ENCODE data around the gene SMG1.
"Not testable (repeated sequence)": the region's sequence is repeated elsewhere in the genome, so short reads cannot be mapped to it uniquely, and the experiment has no call there.

SMG1 gene

GRCh38 chr16:18800775-18801144 is 125.4 kb downstream of the SMG1 start:
- Mint-ChIP-seq H3K27ac (peak overlapping the region; percentile 97), H3K36me3 (peaks cover 10% of the 10 kb centered on the region), H3K9me3 (no peaks in the 10 kb centered on the region), H3K4me1 (peaks cover 70% of the 10 kb centered on the region), H3K27me3 (no peaks in the 10 kb centered on the region), H3K4me3 (peak overlapping the region; percentile 98)

- H3K4me1 Mint-ChIP-seq = peaks cover 66% of the 10 kb centered on the region
- peak overlapping the region; percentile 98 for H3K4me3 Mint-ChIP-seq
Observed at GRCh38 chr16:18800293-18800692, 125.9 kb downstream of the SMG1 start.

GRCh38 chr16:18799500-18799899 is 126.7 kb downstream of the SMG1 start:
- H3K9me3 Mint-ChIP-seq = no peaks in the 10 kb centered on the region
- peaks cover 10% of the 10 kb centered on the region for H3K36me3 Mint-ChIP-seq
- H3K4me3 Mint-ChIP-seq = peak overlapping the region; percentile 98
- no peaks in the 10 kb centered on the region for H3K27me3 Mint-ChIP-seq
- H3K4me1 Mint-ChIP-seq = peaks cover 58% of the 10 kb centered on the region
- no peak overlapping the region for H3K27ac Mint-ChIP-seq

More at GRCh38 chr16:18800293-18800692, 125.9 kb downstream of the SMG1 start:
- Mint-ChIP-seq H3K36me3 (peaks cover 10% of the 10 kb centered on the region), H3K27ac (no peak overlapping the region), H3K9me3 (no peaks in the 10 kb centered on the region), H3K27me3 (no peaks in the 10 kb centered on the region)

GRCh38 chr16:18797746-18798145 is 128.5 kb downstream of the SMG1 start:
- Mint-ChIP-seq H3K27me3 (no peaks in the 10 kb centered on the region), H3K9me3 (no peaks in the 10 kb centered on the region), H3K4me1 (peaks cover 43% of the 10 kb centered on the region), H3K36me3 (peaks cover 15% of the 10 kb centered on the region), H3K27ac (no peak overlapping the region), H3K4me3 (no peak overlapping the region)

GRCh38 chr16:18796377-18796776 is 129.8 kb downstream of the SMG1 start:
- peaks cover 14% of the 10 kb centered on the region for H3K36me3 Mint-ChIP-seq
- H3K4me3 Mint-ChIP-seq = no peak overlapping the region
- H3K9me3 Mint-ChIP-seq = no peaks in the 10 kb centered on the region
- no peak overlapping the region for H3K27ac Mint-ChIP-seq
- peaks cover 38% of the 10 kb centered on the region for H3K4me1 Mint-ChIP-seq
- H3K27me3 Mint-ChIP-seq = no peaks in the 10 kb centered on the region

- Mint-ChIP-seq H3K4me1 (peaks cover 29% of the 10 kb centered on the region), H3K4me3 (no peak overlapping the region), H3K27me3 (no peaks in the 10 kb centered on the region), H3K36me3 (peaks cover 30% of the 10 kb centered on the region), H3K27ac (no peak overlapping the region), H3K9me3 (no peaks in the 10 kb centered on the region)
Observed at GRCh38 chr16:18792836-18793433, 133.3 kb downstream of the SMG1 start.

- H3K4me1 Mint-ChIP-seq = peaks cover 46% of the 10 kb centered on the region
- peak within 1 kb of the TSS; percentile 84 for H3K27ac Mint-ChIP-seq
- no peaks in the 10 kb centered on the region for H3K9me3 Mint-ChIP-seq
Observed at GRCh38 chr16:18789850-18790706, 136.1 kb downstream of the SMG1 start, which contains the start of gene RPS15A. Gene RPS15A (minus strand): TSS chr16:18790334. CDS start chr16:18789113, 1,221 bp downstream.

GRCh38 chr16:18789515-18789849 is 136.7 kb downstream of the SMG1 start:
- peaks cover 51% of the 10 kb centered on the region for H3K4me1 Mint-ChIP-seq
- peak overlapping the region; percentile 99 for H3K4me3 Mint-ChIP-seq
- H3K36me3 Mint-ChIP-seq = peaks cover 47% of the 10 kb centered on the region

More at GRCh38 chr16:18789850-18790706, 136.1 kb downstream of the SMG1 start, which contains the start of gene RPS15A:
- Mint-ChIP-seq H3K4me3 (peak within 1 kb of the TSS; percentile 99), H3K36me3 (peaks cover 42% of the 10 kb centered on the region), H3K27me3 (no peaks in the 10 kb centered on the region)

GRCh38 chr16:18788828-18789514 is 137.2 kb downstream of the SMG1 start:
- peak overlapping the region; percentile 84 for H3K27ac Mint-ChIP-seq
- peaks cover 51% of the 10 kb centered on the region for H3K4me1 Mint-ChIP-seq
- no peaks in the 10 kb centered on the region for H3K9me3 Mint-ChIP-seq
- no peaks in the 10 kb centered on the region for H3K27me3 Mint-ChIP-seq
- peaks cover 47% of the 10 kb centered on the region for H3K36me3 Mint-ChIP-seq
- peak overlapping the region; percentile 99 for H3K4me3 Mint-ChIP-seq

More at GRCh38 chr16:18789515-18789849, 136.7 kb downstream of the SMG1 start:
- no peaks in the 10 kb centered on the region for H3K27me3 Mint-ChIP-seq
- H3K9me3 Mint-ChIP-seq = no peaks in the 10 kb centered on the region
- H3K27ac Mint-ChIP-seq = peak overlapping the region; percentile 84

GRCh38 chr16:18784917-18785623 is 141.1 kb downstream of the SMG1 start:
- Mint-ChIP-seq H3K27ac (peak overlapping the region; percentile 84), H3K27me3 (no peaks in the 10 kb centered on the region), H3K4me3 (peak overlapping the region; percentile 82), H3K9me3 (no peaks in the 10 kb centered on the region), H3K4me1 (peaks cover 55% of the 10 kb centered on the region), H3K36me3 (peaks cover 49% of the 10 kb centered on the region)

- peaks cover 40% of the 10 kb centered on the region for H3K36me3 Mint-ChIP-seq
- H3K4me3 Mint-ChIP-seq = no peak overlapping the region
- no peaks in the 10 kb centered on the region for H3K9me3 Mint-ChIP-seq
- H3K4me1 Mint-ChIP-seq = peaks cover 48% of the 10 kb centered on the region
- H3K27me3 Mint-ChIP-seq = no peaks in the 10 kb centered on the region
- H3K27ac Mint-ChIP-seq = peak overlapping the region; percentile 53
Observed at GRCh38 chr16:18783430-18784341, 142.5 kb downstream of the SMG1 start.

GRCh38 chr16:18782697-18783429 is 143.3 kb downstream of the SMG1 start:
- no peak overlapping the region for H3K4me3 Mint-ChIP-seq
- H3K36me3 Mint-ChIP-seq = peaks cover 31% of the 10 kb centered on the region
- no peaks in the 10 kb centered on the region for H3K9me3 Mint-ChIP-seq
- peaks cover 39% of the 10 kb centered on the region for H3K4me1 Mint-ChIP-seq
- peak overlapping the region; percentile 53 for H3K27ac Mint-ChIP-seq
- H3K27me3 Mint-ChIP-seq = no peaks in the 10 kb centered on the region

GRCh38 chr16:18781232-18781631 is 145.0 kb downstream of the SMG1 start:
- H3K36me3 Mint-ChIP-seq = peaks cover 22% of the 10 kb centered on the region

GRCh38 chr16:18780460-18781026 is 145.7 kb downstream of the SMG1 start:
- Mint-ChIP-seq H3K36me3 (peaks cover 18% of the 10 kb centered on the region), H3K4me1 (peaks cover 18% of the 10 kb centered on the region)
- not testable (repeated sequence) for H3K4me3 Mint-ChIP-seq, H3K27me3 Mint-ChIP-seq, H3K9me3 Mint-ChIP-seq, H3K27ac Mint-ChIP-seq

More at GRCh38 chr16:18781232-18781631, 145.0 kb downstream of the SMG1 start:
- peaks cover 25% of the 10 kb centered on the region for H3K4me1 Mint-ChIP-seq
- H3K27ac Mint-ChIP-seq, H3K27me3 Mint-ChIP-seq, H3K9me3 Mint-ChIP-seq, H3K4me3 Mint-ChIP-seq: not testable (repeated sequence)
